Panc1 (cell line): ENCODE measurements around the gene GOLGA6D. TPM values are rescaled to one million over a fixed set of nuclear protein-coding genes. Genes with fewer than 3 reads are reported as not detected.

Experiments
- ATAC-seq: fragments of 200-7000 bp; cut with Tn5 transposase; 2 replicates; pipeline ENCODE4 v1.9.1; 2020; ENCODE audit warnings: mild to moderate bottlenecking, moderate library complexity
- BruUV-seq: library from RNA; stranded (reverse); fragments of 400-500 nt; replicated peaks from 2 replicates; lab custom pipeline; 2021; lab: Mats Ljungman, UMichigan
- CTCF ChIA-PET: fragments of 300-600 bp; sonication (Branson Sonifier 250); formaldehyde crosslinking; loops from one replicate; lab custom pipeline; 2022; ENCODE audit warnings: antibody characterized with exemption; lab: Charles Lee
- POLR2A ChIA-PET: fragments of 300-600 bp; sonication (Branson Sonifier 250); formaldehyde crosslinking; loops from one replicate; lab custom pipeline; 2022; ENCODE audit warnings: antibody characterized with exemption; lab: Charles Lee
- DNase-seq: peaks from one replicate; pipeline ENCODE4 v3.0.0-alpha.2; 2010; ENCODE audit warnings: low read depth, low spot score
- H3K27ac ChIP-seq: 2 replicates; pipeline ENCODE4 v1.5.1; 2011; ENCODE audit warnings: mild to moderate bottlenecking, low read length, inconsistent platforms
- H3K27me3 ChIP-seq: fragments of 200-500 bp; sonication (Bioruptor generic); 2 replicates; pipeline ENCODE4 v1.6.0; 2014; ENCODE audit warnings: low read length, inconsistent platforms; ENCODE audit not compliant: control insufficient read depth, insufficient read depth
- H3K36me3 ChIP-seq: fragments of 200-500 bp; sonication (Bioruptor generic); 2 replicates; pipeline ENCODE4 v1.5.1; 2014; ENCODE audit warnings: inconsistent platforms, mild to moderate bottlenecking, low read length, moderate library complexity; ENCODE audit not compliant: control insufficient read depth, insufficient read depth
- H3K4me1 ChIP-seq: 2 replicates; pipeline ENCODE4 v1.5.1; 2011; ENCODE audit warnings: inconsistent platforms, mild to moderate bottlenecking, low read length, moderate library complexity; ENCODE audit not compliant: control insufficient read depth, insufficient read depth
- H3K4me3 ChIP-seq, 2 experiments: 2 replicates each; pipeline ENCODE4 v1.5.1; 2011 to 2012; ENCODE audit warnings: low read depth in 2 of 2, low read length in 2 of 2, mild to moderate bottlenecking in 2 of 2, inconsistent platforms in 1 of 2, moderate library complexity in 1 of 2
- H3K9me3 ChIP-seq: fragments of 200-500 bp; sonication (Bioruptor generic); 2 replicates; pipeline ENCODE4 v1.5.1; 2014; ENCODE audit warnings: low read depth, mild to moderate bottlenecking, inconsistent platforms, low read length, moderate library complexity; ENCODE audit not compliant: control insufficient read depth, insufficient read depth
- CTCF ChIP-seq: fragments of 450-650 bp; IDR thresholded peaks from 2 replicates; pipeline ENCODE4 v1.5.1; 2017; ENCODE audit warnings: mild to moderate bottlenecking
- POLR2AphosphoS5 ChIP-seq: IDR thresholded peaks from 2 replicates; pipeline ENCODE4 v1.6.1; 2012; ENCODE audit warnings: mild to moderate bottlenecking, low read depth, low read length, moderate library complexity
- REST ChIP-seq, 2 experiments: IDR thresholded peaks; 2 replicates each; pipeline ENCODE4 v1.6.1; 2011 to 2012; ENCODE audit warnings: low read depth in 2 of 2, control low read depth in 1 of 2, low read length in 1 of 2, mild to moderate bottlenecking in 1 of 2, moderate library complexity in 1 of 2; ENCODE audit not compliant: insufficient read depth in 1 of 2
- SIN3A ChIP-seq: IDR thresholded peaks from 2 replicates; pipeline ENCODE4 v1.6.1; 2012; ENCODE audit warnings: low read depth, mild to moderate bottlenecking, low read length, moderate library complexity, borderline replicate concordance; ENCODE audit not compliant: insufficient read depth
- TCF7L2 ChIP-seq: IDR thresholded peaks from 2 replicates; pipeline ENCODE4 v1.6.1; 2011; ENCODE audit warnings: mild to moderate bottlenecking, low read depth, low read length, inconsistent platforms
- in situ Hi-C: cut with HindIII; loops from 2 replicates; pipeline ENCODE4 v1.10.0; 2016; ENCODE audit warnings: low sequenced_read_pairs, low pct_unique_long_range_greater_than_20kb
- intact Hi-C: fragments of 100-400 bp; cut with micrococcal nuclease; formaldehyde crosslinking; loops from one replicate; pipeline ENCODE4 v1.10.0; 2022; ENCODE audit not compliant: unreplicated experiment
- total RNA-seq: library from RNA; stranded (reverse); gene quantifications from one replicate; pipeline ENCODE4 v1.2.1, GENCODE V29; 2021; ENCODE audit not compliant: unreplicated experiment

The GOLGA6D gene
- total RNA-seq, 1 experiment from 2014 or later: not detected

- no peak for TF ChIP-seq CTCF
- peak in 1 of 2 experiments; percentile 39; a peak in 1 of 4 replicates for TF ChIP-seq REST (IDR thresholded peaks at IDR 0.05; ENCODE audit: insufficient read depth in 1 of 2, low read depth in 2 of 2, low read length in 1 of 2)
- TF ChIP-seq SIN3A: peak; percentile 96
- TF ChIP-seq POLR2AphosphoS5: peak; percentile 73
- no peak for TF ChIP-seq TCF7L2
- BruUV-seq: no TSS peak
- H3K4me3 ChIP-seq: peak within 1 kb of the TSS; percentile 78 to 81
- intact Hi-C loops: no loop called here
- DNase-seq: peak; percentile 56
- no peaks in the 10 kb centered on the region for H3K36me3 ChIP-seq
- CTCF ChIA-PET: no interaction called here
- POLR2A ChIA-PET: interaction anchor here (0.6 kb wide), 1 partner anchor 184 kb away, joined by 3 read pairs; no protein-coding TSS in a partner anchor
- peak within 1 kb of the TSS; percentile 91 for H3K27ac ChIP-seq
- no peaks in the 10 kb centered on the region for H3K27me3 ChIP-seq
- no peaks in the 10 kb centered on the region for H3K9me3 ChIP-seq
- in situ Hi-C loops: no loop called here
- peak; percentile 95 for ATAC-seq
- H3K4me1 ChIP-seq: peaks cover 12% of the 10 kb centered on the region
Measured at GRCh38 chr15:75335705-75336355, 53.2 kb downstream of the GOLGA6D start, which contains the start of gene COMMD4. COMMD4 (plus strand) TSS chr15:75336063; CDS start chr15:75336090, 27 bp downstream.

GRCh38 chr15:75338661-75339240, 56.1 kb downstream of the GOLGA6D start:
- TF ChIP-seq CTCF (no peak), POLR2AphosphoS5 (no peak), TCF7L2 (no peak), SIN3A (no peak), REST (IDR thresholded peaks at IDR 0.05; ENCODE audit: insufficient read depth in 1 of 2, low read depth in 2 of 2, low read length in 1 of 2) (no peak)
- Histone ChIP-seq H3K9me3 (no peaks in the 10 kb centered on the region), H3K36me3 (no peaks in the 10 kb centered on the region), H3K27me3 (no peaks in the 10 kb centered on the region), H3K27ac (no peak overlapping the region), H3K4me1 (peaks cover 12% of the 10 kb centered on the region), H3K4me3 (no peak overlapping the region)
- in situ Hi-C loops (no loop called here), intact Hi-C loops (no loop called here)
- ATAC-seq: no peak
- BruUV-seq: no TSS peak
- DNase-seq: no peak
- ChIA-PET CTCF (no interaction called here), POLR2A (no interaction called here)
